Activated CD4-positive, alpha-beta T cell treated with anti-CD3 and anti-CD28 coated beads for 36 hours (primary cell): ENCODE data around the gene CYBC1. TPM values are rescaled to one million over a fixed set of nuclear protein-coding genes. Genes with fewer than 3 reads are reported as not detected.
A peak's percentile ranks its signal among the peaks of the same experiment; 100 is the strongest.

Source experiments
- ATAC-seq: fragments of 200-7000 bp; cut with Tn5 transposase; one replicate; pipeline ENCODE4 v1.10.0; 2021; ENCODE audit warnings: mild to moderate bottlenecking, moderate library complexity
- CTCF ChIA-PET: fragments of 350-600 bp; sonication (Branson Sonifier 250); formaldehyde crosslinking; loops from one replicate; lab custom pipeline; 2021; ENCODE audit warnings: antibody characterized with exemption; lab: Charles Lee
- POLR2A ChIA-PET: fragments of 350-600 bp; sonication (Branson Sonifier 250); formaldehyde crosslinking; loops from one replicate; lab custom pipeline; 2021; ENCODE audit warnings: antibody characterized with exemption, inconsistent platforms; lab: Charles Lee
- DNase-seq: peaks from one replicate; pipeline ENCODE4 v3.0.0-alpha.2; 2020
- H3K27ac Mint-ChIP-seq: one replicate; pipeline ENCODE4 v1.8.0; 2021; ENCODE audit warnings: mixed read lengths
- H3K27me3 Mint-ChIP-seq: one replicate; pipeline ENCODE4 v1.8.0; 2021; ENCODE audit warnings: mixed read lengths
- H3K36me3 Mint-ChIP-seq: one replicate; pipeline ENCODE4 v1.8.0; 2021; ENCODE audit warnings: low read depth, mixed read lengths
- H3K4me1 Mint-ChIP-seq: one replicate; pipeline ENCODE4 v1.8.0; 2021; ENCODE audit warnings: mixed read lengths
- H3K4me3 Mint-ChIP-seq: one replicate; pipeline ENCODE4 v1.8.0; 2021; ENCODE audit warnings: mild to moderate bottlenecking, moderate library complexity, mixed read lengths
- H3K9me3 Mint-ChIP-seq: one replicate; pipeline ENCODE4 v1.8.0; 2021; ENCODE audit warnings: low read depth, mixed read lengths
- intact Hi-C, 2 experiments: fragments of 100-400 bp; cut with DNase I in 1 of 2; cut with micrococcal nuclease in 1 of 2; formaldehyde crosslinking; loops; one replicate each; pipeline versions ENCODE4 v1.14.2 to v1.15.1; 2022 to 2024; cut with DNase I, micrococcal nuclease
- total RNA-seq, 2 experiments: library from RNA; stranded (reverse); gene quantifications; one replicate each; pipeline ENCODE4 v1.2.3, GENCODE V29; 2021

CYBC1 gene
- total RNA-seq, 2 experiments from 2014 or later, result 286 to 329 TPM

DNA sequence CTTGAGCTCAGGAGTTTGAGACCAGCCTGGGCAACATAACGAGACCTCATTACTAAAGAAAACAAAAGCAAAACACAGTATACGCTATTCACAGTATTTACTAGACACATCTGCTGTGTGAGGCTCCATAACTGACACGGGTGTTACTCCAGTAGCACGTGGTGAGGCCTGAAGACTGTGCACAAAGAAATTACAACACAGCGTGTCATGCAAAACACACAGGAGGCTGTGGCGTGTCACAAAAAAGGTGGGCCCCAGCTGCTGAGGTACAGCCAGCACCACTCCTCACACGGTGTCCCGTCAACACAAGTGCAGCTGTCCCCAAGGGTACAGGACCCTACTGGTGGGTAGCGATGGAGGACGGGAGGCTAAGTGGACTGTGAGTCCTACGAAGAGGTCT lies 2.7 kb downstream of the CYBC1 start:
- Mint-ChIP-seq H3K4me1 (peaks cover 43% of the 10 kb centered on the region), H3K4me3 (peak overlapping the region; percentile 49), H3K27ac (peak overlapping the region; percentile 72), H3K36me3 (peaks cover 41% of the 10 kb centered on the region), H3K27me3 (no peaks in the 10 kb centered on the region), H3K9me3 (no peaks in the 10 kb centered on the region)
- ChIA-PET POLR2A (no interaction called here), CTCF (no interaction called here)
- DNase-seq, result no peak
- intact Hi-C loops, result no loop called here
- ATAC-seq, result no peak

DNA sequence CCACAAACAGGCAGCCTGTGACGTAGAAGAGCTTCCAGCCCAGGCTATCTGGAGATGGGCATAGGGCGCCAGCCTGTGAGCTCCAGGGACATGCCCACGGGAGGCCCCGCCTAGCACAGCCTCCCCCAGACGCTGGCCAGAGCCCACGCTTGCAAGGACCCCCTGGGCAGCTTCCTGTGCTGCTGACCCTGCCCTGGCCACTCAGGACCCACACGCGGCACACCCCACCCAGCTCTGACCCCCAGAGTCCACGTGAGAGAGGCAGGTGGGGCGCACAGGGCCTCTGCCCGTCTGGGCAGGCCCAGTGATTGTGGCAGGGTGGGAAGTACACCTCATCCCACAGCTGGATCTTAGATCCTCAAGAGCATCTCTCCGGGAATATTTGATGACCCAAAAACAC lies 3.9 kb downstream of the CYBC1 start:
- Mint-ChIP-seq H3K36me3 (peaks cover 45% of the 10 kb centered on the region), H3K9me3 (no peaks in the 10 kb centered on the region), H3K27ac (peak overlapping the region; percentile 37), H3K4me3 (peak overlapping the region; percentile 15), H3K4me1 (peaks cover 34% of the 10 kb centered on the region), H3K27me3 (no peaks in the 10 kb centered on the region)
- intact Hi-C loops, result no loop called here
- ChIA-PET POLR2A (interaction anchor here (0.6 kb wide), 1 partner anchor 161 kb away, joined by 14 read pairs; no protein-coding TSS in a partner anchor), CTCF (interaction anchor here (1.0 kb wide), 1 partner anchor 487 kb away, joined by 3 read pairs; no protein-coding TSS in a partner anchor)
- DNase-seq (no peak), ATAC-seq (no peak)

DNA sequence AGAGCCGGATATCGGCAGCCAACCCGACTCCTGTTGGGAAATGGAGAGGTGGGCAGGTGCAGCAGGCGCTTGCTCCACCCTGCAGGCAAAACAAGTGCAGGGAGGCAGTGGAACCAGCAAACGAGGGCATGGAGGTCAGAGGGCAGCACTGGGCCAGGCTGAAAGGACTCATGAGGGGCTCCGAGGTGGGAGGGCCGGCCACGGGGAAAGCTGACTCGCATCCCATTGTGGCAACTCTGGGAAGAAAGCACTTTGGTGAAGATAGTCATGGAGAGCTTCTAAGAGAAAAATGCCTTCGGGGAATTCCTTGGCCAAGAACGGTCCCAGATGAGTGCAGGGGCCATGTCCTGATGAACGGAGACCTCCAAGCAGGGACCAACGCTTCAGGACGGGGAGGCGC lies 4.4 kb downstream of the CYBC1 start:
- CTCF ChIA-PET, result interaction anchor here (1.0 kb wide), 1 partner anchor 487 kb away, joined by 3 read pairs; no protein-coding TSS in a partner anchor
- H3K4me1 Mint-ChIP-seq, result peaks cover 29% of the 10 kb centered on the region
- H3K27me3 Mint-ChIP-seq, result no peaks in the 10 kb centered on the region
- POLR2A ChIA-PET, result interaction anchor here (0.6 kb wide), 1 partner anchor 160 kb away, joined by 14 read pairs; no protein-coding TSS in a partner anchor
- H3K4me3 Mint-ChIP-seq, result no peak overlapping the region
- DNase-seq (no peak), ATAC-seq (no peak)
- no peaks in the 10 kb centered on the region for H3K9me3 Mint-ChIP-seq
- H3K36me3 Mint-ChIP-seq, result peaks cover 45% of the 10 kb centered on the region
- intact Hi-C loops, result no loop called here
- H3K27ac Mint-ChIP-seq, result no peak overlapping the region

DNA sequence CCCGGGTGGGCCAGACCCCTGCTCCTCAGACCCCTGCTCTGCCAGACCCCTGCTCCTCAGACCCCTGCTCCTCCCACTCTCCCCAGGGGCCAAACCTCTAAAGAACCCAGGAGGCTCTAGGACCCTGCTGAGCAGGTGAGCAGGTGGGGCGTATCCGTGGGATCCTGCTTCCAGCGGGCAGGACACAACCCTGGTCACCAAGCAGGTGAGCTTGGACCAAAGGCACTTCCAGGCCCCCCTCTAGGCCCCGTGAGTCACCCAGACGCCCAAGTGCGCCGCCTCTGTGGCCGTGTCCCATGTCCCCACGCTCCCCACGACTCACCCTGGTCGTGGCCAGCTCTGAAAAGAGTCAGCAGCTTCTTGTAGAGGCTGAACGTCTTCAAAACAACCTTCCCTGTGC lies 5.0 kb downstream of the CYBC1 start:
- H3K4me1 Mint-ChIP-seq, result peaks cover 25% of the 10 kb centered on the region
- H3K9me3 Mint-ChIP-seq, result no peaks in the 10 kb centered on the region
- H3K27me3 Mint-ChIP-seq, result no peaks in the 10 kb centered on the region
- no peak overlapping the region for H3K4me3 Mint-ChIP-seq
- no peak for ATAC-seq
- ChIA-PET POLR2A (no interaction called here), CTCF (interaction anchor here (0.7 to 1.0 kb wide), 2 partner anchors 108 to 486 kb away, joined by 3 read pairs; no protein-coding TSS in a partner anchor)
- intact Hi-C loops, result no loop called here
- no peak overlapping the region for H3K27ac Mint-ChIP-seq
- peaks cover 45% of the 10 kb centered on the region for H3K36me3 Mint-ChIP-seq
- DNase-seq, result no peak

DNA sequence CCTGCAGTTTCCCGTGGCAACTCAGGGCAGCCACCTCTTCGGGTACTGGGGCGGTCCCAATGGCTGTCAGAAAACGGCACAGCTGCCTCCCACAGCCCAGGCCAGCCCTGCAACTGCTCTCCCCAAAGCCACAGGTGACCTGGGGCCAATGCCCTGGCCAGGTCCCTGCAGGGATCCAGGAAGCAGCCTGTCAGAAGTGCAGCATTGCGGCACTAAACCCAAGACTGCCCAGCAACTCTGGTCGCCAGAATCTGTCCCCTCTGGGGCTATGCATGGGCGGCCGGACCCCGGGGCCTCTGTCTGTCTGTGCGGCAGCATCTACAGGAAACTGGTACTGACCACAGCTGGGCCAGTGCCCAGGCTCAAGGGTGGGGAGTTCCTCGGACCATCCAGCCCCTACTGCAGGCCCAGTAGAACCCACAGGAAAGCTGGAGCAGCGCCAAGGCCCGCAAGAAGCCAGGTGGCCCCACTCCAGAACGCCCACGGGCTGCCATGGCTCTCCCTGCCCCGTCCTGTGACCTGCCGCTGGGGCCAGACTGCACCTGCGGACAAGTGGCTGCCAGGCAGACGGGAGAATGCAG lies 5.5 kb downstream of the CYBC1 start:
- POLR2A ChIA-PET, result no interaction called here
- Mint-ChIP-seq H3K27ac (no peak overlapping the region), H3K4me1 (peaks cover 25% of the 10 kb centered on the region), H3K9me3 (no peaks in the 10 kb centered on the region), H3K27me3 (no peaks in the 10 kb centered on the region), H3K4me3 (no peak overlapping the region), H3K36me3 (peaks cover 44% of the 10 kb centered on the region)
- CTCF ChIA-PET, result interaction anchor here (0.7 kb wide), 1 partner anchor 109 kb away, joined by 3 read pairs; no protein-coding TSS in a partner anchor
- DNase-seq (no peak), ATAC-seq (no peak)
- intact Hi-C loops, result no loop called here

DNA sequence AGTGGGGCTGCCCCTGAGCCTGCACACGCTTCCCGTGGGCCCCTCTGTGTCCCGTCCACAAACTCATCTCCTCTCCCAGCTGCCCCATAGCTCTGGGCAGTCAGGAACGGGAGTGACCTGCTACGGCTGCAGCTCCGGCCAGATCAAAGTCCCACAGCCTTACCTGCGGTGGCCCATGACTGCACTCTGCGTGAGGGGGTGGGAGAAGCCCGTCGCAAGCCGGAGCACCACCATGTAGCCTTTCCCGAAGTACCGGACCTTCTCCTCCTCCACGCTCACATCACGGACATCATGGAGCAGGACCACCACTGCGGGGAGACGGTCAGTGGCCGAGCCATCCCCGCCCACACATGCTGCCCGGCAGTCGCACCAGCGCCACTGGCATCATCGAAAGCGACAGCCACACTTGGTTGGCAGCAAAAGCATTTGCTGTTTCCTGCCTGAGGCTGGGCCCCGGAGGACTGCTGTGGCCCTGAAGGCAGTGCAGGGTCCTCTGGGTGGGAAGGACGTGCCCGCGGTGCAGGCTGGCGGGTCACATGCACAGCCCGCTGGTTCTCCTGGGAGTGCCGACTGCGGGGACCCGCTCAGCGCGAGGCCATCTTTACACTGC lies 6.2 kb downstream of the CYBC1 start:
- intact Hi-C loops, result no loop called here
- Mint-ChIP-seq H3K9me3 (no peaks in the 10 kb centered on the region), H3K36me3 (peaks cover 38% of the 10 kb centered on the region), H3K4me1 (peaks cover 25% of the 10 kb centered on the region), H3K4me3 (no peak overlapping the region), H3K27ac (no peak overlapping the region), H3K27me3 (no peaks in the 10 kb centered on the region)
- POLR2A ChIA-PET, result no interaction called here
- ATAC-seq, result no peak
- no peak for DNase-seq
- CTCF ChIA-PET, result interaction anchor here (0.6 kb wide), 1 partner anchor 24 kb away, joined by 4 read pairs; no protein-coding TSS in a partner anchor

DNA sequence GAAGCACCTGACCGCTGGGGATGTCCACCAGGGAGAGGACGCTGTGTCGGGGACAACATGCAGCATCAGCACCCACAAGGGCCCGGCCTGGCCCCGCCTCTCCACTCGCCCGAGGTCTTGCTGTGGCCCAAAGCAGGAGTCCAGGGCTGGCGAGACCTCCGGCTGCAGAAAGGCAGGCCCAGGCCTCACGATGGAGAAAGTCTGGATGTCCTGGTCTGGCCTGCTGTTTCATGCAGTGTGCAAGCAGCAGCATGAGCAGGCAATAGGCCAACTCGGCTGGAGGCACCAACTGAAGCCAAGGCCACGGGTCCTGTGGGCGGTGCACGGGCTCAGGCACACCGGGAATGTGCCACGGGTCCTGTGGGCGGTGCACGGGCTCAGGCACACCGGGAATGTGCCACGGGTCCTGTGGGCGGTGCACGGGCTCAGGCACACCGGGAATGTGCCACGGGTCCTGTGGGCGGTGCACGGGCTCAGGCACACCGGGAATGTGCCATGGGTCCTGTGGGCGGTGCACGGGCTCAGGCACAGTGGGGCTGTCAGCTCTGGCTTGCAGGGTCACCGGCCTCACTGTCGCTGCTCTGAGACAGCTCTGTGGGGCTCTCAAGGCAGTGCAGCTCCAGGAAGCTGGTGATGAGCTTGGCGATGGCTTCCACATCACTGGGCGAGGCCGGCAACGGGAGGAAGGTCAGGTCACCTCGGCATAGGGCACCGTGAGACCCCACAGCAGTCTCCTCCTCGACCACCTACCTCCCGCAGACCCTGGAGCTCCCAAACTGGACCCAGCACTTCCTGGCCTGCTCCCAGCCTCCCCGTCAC lies 6.9 kb downstream of the CYBC1 start:
- ChIA-PET POLR2A (no interaction called here), CTCF (interaction anchor here (0.6 kb wide), 2 partner anchors 25 to 205 kb away, joined by 4 to 5 read pairs; no protein-coding TSS in a partner anchor)
- DNase-seq (no peak), ATAC-seq (no peak)
- H3K36me3 Mint-ChIP-seq, result peaks cover 31% of the 10 kb centered on the region
- H3K27ac Mint-ChIP-seq, result no peak overlapping the region
- no peak overlapping the region for H3K4me3 Mint-ChIP-seq
- H3K9me3 Mint-ChIP-seq, result no peaks in the 10 kb centered on the region
- no peaks in the 10 kb centered on the region for H3K27me3 Mint-ChIP-seq
- H3K4me1 Mint-ChIP-seq, result peaks cover 21% of the 10 kb centered on the region
- intact Hi-C loops, result no loop called here

DNA sequence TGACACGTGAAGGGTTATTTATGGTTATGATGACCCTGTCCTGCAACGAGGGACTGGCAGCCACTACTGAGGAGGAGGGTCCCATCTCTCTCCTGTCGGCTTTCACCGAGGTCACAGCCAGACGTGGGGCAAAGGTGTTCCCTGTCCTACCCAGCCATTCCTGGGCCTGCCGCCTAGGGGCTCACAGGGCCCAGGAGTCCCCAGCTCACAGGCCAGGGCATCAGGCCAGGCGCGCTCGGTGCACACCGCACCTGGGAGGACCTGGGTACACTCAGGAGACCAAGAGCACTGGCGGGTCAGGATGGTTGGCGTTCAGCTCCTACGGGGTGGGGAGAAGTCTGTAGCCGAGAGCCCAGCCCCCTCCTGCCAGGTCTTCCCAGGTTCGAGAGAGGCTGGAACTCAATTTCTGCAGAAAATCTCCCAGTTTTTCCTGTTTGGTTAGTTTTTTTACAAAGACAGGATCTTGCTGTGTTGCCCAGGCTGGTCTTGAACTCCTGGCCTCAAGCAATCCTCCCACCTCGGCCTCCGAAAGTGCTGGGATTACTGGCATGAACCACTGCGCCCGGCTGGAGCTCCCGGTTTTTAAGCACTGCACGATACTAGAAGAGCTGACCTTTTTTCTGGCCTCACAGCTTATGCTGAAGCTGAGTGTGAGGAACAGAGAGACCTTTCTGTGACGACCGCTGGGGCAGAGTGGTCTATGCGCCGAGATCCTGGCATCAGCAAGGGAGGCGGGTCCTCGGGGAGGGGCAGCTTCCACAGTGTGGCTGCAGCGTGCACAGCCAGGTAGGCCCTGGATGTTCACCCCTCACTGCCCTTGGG lies 7.7 kb downstream of the CYBC1 start:
- no peak overlapping the region for H3K4me3 Mint-ChIP-seq
- peaks cover 29% of the 10 kb centered on the region for H3K36me3 Mint-ChIP-seq
- DNase-seq, result no peak
- CTCF ChIA-PET, result interaction anchor here (0.6 kb wide), 1 partner anchor 205 kb away, joined by 5 read pairs; no protein-coding TSS in a partner anchor
- no peaks in the 10 kb centered on the region for H3K9me3 Mint-ChIP-seq
- no peak for ATAC-seq
- no peak overlapping the region for H3K27ac Mint-ChIP-seq
- H3K27me3 Mint-ChIP-seq, result no peaks in the 10 kb centered on the region
- POLR2A ChIA-PET, result no interaction called here
- peaks cover 18% of the 10 kb centered on the region for H3K4me1 Mint-ChIP-seq
- intact Hi-C loops, result no loop called here

DNA sequence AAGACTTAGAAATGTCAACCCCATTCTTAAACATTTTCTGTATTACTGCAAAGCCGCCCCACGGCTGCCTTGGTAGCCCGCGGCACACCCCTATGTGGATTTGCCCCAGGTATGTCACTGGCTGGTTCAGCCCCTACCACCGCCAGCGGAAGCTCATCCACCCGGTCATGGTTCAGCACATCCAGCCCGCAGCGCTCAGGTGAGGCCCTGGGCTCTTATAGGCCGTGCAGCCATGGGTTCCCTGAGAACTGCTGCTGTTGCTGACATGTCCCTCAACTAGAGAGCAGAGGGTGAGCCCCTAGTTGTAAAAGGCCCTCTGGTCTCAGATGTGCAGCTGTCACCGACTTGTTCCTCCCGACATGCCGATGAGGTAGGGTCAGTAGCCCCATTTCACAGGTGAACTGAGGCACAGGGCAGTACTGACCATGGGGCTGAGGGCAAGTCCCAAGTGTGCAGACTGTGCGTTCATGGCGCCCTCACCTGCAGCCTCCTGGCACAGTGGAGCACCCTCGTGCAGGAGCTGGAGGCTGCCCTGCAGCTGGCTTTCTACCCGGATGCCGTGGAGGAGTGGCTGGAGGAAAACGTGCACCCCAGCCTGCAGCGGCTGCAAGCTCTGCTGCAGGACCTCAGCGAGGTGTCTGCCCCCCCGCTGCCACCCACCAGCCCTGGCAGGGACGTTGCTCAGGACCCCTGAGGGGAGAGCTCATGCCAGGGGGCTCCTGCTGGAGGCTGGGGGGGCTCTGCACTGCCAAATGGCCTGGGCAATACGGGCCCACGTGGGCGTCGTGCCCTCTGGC lies 8.7 kb downstream of the CYBC1 start:
- intact Hi-C loops, result no loop called here
- CTCF ChIA-PET, result no interaction called here
- no peak overlapping the region for H3K27ac Mint-ChIP-seq

DNA sequence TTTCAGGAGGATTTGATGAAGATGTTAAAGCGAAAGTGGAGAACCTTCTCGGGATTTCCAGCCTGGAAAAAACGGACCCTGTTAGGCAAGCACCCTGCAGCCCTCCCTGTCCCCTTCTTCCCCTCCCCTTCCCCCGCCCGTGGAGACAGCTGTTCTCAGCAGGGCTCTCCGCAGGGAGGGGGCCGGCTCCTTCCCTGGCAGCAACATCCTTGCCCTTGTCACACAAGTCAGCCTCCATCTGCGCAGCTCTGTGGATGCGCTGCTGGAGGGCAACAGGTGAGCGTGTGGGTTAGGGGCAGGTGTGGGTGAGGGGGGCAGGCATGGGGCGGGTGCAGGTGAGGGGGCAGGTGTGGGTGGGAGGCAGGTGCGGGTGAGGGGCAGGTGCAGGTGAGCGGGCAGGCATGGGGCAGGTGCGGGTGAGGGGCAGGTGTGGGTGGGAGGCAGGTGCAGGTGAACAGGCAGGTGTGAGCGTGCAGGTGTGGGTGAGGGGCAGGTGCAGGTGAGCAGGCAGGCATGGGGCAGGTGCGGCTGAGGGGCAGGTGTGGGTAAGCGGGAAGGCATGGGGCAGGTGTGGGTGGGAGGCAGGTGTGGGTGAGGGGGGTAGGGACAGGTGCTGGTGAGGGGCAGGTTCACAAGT lies 9.4 kb downstream of the CYBC1 start:
- Mint-ChIP-seq H3K27me3 (no peaks in the 10 kb centered on the region), H3K27ac (no peak overlapping the region), H3K9me3 (no peaks in the 10 kb centered on the region), H3K4me3 (peak overlapping the region; percentile 19), H3K4me1 (peaks cover 5% of the 10 kb centered on the region), H3K36me3 (peaks cover 15% of the 10 kb centered on the region)
- no peak for ATAC-seq
- ChIA-PET POLR2A (no interaction called here), CTCF (no interaction called here)
- no peak for DNase-seq
- intact Hi-C loops, result no loop called here

More for the DNA sequence above, 8.7 kb downstream of the CYBC1 start:
- POLR2A ChIA-PET, result no interaction called here
- DNase-seq (no peak), ATAC-seq (peak; percentile 13)
- peaks cover 11% of the 10 kb centered on the region for H3K4me1 Mint-ChIP-seq
- H3K27me3 Mint-ChIP-seq, result no peaks in the 10 kb centered on the region
- H3K4me3 Mint-ChIP-seq, result no peak overlapping the region
- peaks cover 22% of the 10 kb centered on the region for H3K36me3 Mint-ChIP-seq
- no peaks in the 10 kb centered on the region for H3K9me3 Mint-ChIP-seq
